Endothelial cell of umbilical vein (primary cell): Measurements from ENCODE around the gene GPS1.

Experiments used
- EZH2 ChIP-seq: IDR thresholded peaks from 2 replicates; pipeline ENCODE4 v1.6.1; 2012; ENCODE audit warnings: borderline replicate concordance, low read depth, mild to moderate bottlenecking, moderate library complexity, low read length, inconsistent platforms; ENCODE audit not compliant: severe bottlenecking
- FOS ChIP-seq: IDR thresholded peaks from 2 replicates; pipeline ENCODE4 v1.6.1; 2011; ENCODE audit warnings: mild to moderate bottlenecking, low read length, moderate library complexity, borderline replicate concordance; ENCODE audit not compliant: insufficient read depth
- GATA2 ChIP-seq: IDR thresholded peaks from 2 replicates; pipeline ENCODE4 v1.7.0; 2011; ENCODE audit warnings: low read depth, mild to moderate bottlenecking, moderate library complexity, mixed read lengths, low read length; ENCODE audit not compliant: insufficient read length, insufficient read depth
- JUN ChIP-seq: IDR thresholded peaks from 2 replicates; pipeline ENCODE4 v1.6.1; 2011; ENCODE audit warnings: borderline replicate concordance, low read depth; ENCODE audit not compliant: insufficient read length, insufficient read depth
- MYC ChIP-seq: IDR thresholded peaks from one replicate; pipeline ENCODE4 v1.6.1; 2011; ENCODE audit warnings: mild to moderate bottlenecking, low read depth, low read length
- POLR2A ChIP-seq: IDR thresholded peaks from 2 replicates; pipeline ENCODE4 v1.6.1; 2012; ENCODE audit warnings: low read depth, mild to moderate bottlenecking, control low read depth, low read length
- POLR2AphosphoS5 ChIP-seq: IDR thresholded peaks from 2 replicates; pipeline ENCODE4 v1.6.1; 2012; ENCODE audit warnings: low read depth, mild to moderate bottlenecking, control low read depth, low read length, moderate library complexity; ENCODE audit not compliant: insufficient read depth
- TF ChIP-seq, protein P1 (sequence below), 2 donors: IDR thresholded peaks; 1 replicate in 1 of 2; 2 replicates in 1 of 2; pipeline ENCODE4 v1.5.1; 2011; ENCODE audit warnings: low read length in 2 of 2, mild to moderate bottlenecking in 2 of 2, moderate library complexity in 2 of 2, control low read depth in 1 of 2, inconsistent platforms in 1 of 2, low read depth in 1 of 2; ENCODE audit not compliant: insufficient read depth in 1 of 2; ENCODE audit errors: extremely low read depth in 1 of 2
- TF ChIP-seq, protein P2 (sequence below): IDR thresholded peaks from 2 replicates; pipeline ENCODE4 v1.6.1; 2011; ENCODE audit not compliant: insufficient read depth, insufficient read length

DNA sequence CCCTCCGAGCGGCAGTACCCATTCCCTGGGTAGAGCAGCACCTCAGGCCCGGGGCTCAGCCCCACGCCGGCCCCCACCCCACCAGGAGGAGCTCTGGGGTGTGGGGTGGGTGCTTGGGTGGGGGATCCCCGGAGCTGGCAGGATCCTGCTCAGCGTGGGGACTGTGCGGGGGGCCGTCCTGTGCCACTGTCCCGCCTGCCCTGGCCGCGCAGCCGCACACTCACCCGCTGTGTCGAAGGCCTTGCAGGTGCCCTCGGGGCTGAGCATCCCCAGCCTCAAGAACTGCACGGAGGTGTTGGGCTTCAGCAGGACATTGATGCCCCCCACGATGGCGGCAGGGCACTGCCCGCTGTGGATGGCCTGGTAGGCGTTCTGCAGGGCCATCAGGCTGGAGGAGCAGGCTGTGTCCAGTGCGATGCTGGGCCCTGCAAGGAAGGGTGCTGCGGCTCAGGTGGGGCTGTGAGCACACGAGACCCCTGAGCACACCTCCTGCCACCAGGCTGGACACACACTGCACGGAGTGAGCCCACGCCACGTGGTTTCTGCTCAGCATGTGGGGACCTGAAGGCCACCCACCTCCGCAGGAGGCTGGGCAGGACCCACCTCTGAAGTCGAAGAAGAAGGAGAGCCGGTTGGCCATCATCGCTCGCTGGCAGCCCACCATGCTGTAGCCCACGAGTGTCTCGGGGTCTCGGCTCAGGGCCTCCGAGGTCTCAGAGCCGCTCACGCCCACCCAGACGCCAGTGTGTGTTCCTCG lies 41.5 kb downstream of the GPS1 start:
- TF ChIP-seq, protein P1, sequence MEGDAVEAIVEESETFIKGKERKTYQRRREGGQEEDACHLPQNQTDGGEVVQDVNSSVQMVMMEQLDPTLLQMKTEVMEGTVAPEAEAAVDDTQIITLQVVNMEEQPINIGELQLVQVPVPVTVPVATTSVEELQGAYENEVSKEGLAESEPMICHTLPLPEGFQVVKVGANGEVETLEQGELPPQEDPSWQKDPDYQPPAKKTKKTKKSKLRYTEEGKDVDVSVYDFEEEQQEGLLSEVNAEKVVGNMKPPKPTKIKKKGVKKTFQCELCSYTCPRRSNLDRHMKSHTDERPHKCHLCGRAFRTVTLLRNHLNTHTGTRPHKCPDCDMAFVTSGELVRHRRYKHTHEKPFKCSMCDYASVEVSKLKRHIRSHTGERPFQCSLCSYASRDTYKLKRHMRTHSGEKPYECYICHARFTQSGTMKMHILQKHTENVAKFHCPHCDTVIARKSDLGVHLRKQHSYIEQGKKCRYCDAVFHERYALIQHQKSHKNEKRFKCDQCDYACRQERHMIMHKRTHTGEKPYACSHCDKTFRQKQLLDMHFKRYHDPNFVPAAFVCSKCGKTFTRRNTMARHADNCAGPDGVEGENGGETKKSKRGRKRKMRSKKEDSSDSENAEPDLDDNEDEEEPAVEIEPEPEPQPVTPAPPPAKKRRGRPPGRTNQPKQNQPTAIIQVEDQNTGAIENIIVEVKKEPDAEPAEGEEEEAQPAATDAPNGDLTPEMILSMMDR (IDR thresholded peaks at IDR 0.05; ENCODE audit: extremely low read depth in 1 of 2, insufficient read depth in 1 of 2, low read depth in 1 of 2, low read length in 2 of 2), result no peak
- TF ChIP-seq MYC (no peak), EZH2 (no peak), JUN (no peak), POLR2A (no peak), POLR2AphosphoS5 (no peak), FOS (no peak), GATA2 (no peak)
- TF ChIP-seq, protein P2, sequence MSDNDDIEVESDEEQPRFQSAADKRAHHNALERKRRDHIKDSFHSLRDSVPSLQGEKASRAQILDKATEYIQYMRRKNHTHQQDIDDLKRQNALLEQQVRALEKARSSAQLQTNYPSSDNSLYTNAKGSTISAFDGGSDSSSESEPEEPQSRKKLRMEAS, result no peak
